ENCODE measurements around the gene IFRD2.

DNA sequence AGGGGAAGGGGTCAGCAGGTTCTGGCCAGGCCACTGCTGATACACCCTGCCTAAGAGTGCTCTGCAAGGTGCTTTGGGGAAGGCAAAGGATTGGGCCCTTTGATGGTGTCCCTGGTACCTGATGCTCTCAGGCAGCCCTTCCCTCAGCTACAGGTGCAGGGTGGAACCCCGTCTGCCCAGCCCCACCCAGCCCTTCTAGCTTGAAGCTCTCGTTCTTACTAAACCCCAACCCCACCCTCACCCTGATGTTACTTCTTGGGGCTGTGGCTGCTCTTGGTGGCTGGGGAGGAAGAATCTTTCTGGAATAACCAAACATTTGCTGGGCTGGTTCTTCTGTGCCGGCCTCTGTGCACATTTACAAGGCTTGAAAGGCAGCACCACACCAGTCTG lies 49.9 kb downstream of the IFRD2 start:
- TF ChIP-seq CTCF (IDR thresholded peaks at IDR 0.05), result no peak
- no peak for TF ChIP-seq POLR2A (IDR thresholded peaks at IDR 0.05)
- TF ChIP-seq POLR2AphosphoS5 (IDR thresholded peaks at IDR 0.05), result no peak
